Fibroblast of pulmonary artery (primary cell): ENCODE results near the gene HACD2.
A peak's percentile ranks its signal among the peaks of the same experiment; 100 is the strongest.

Source experiments
- DNase-seq: peaks from one replicate; pipeline ENCODE4 v3.0.0-alpha.2; 2010; ENCODE audit warnings: low read depth
- H3K4me3 ChIP-seq: replicated peaks from 2 replicates; pipeline ENCODE4 v1.5.1; 2011; ENCODE audit warnings: low read depth, mild to moderate bottlenecking, control low read depth, low read length, moderate library complexity
- CTCF ChIP-seq: IDR thresholded peaks from 2 replicates; pipeline ENCODE4 v1.5.1; 2011; ENCODE audit warnings: mild to moderate bottlenecking, control low read depth, low read length, inconsistent platforms; ENCODE audit errors: missing control alignments

The HACD2 gene

GRCh38 chr3:123559040-123559861 lies 25.6 kb downstream of the HACD2 start:
- no peak overlapping the region for H3K4me3 ChIP-seq
- peak; percentile 77 for TF ChIP-seq CTCF
- DNase-seq = peak; percentile 75

- DNase-seq = no peak
- no peak overlapping the region for H3K4me3 ChIP-seq
These were observed 31.3 kb downstream of the HACD2 start for GRCh38 chr3:123553536-123553935.

GRCh38 chr3:123552768-123553167 lies 32.1 kb downstream of the HACD2 start:
- TF ChIP-seq CTCF = no peak
- DNase-seq = no peak
- no peak overlapping the region for H3K4me3 ChIP-seq

More at GRCh38 chr3:123553536-123553935, 31.3 kb downstream of the HACD2 start:
- TF ChIP-seq CTCF = no peak

GRCh38 chr3:123552095-123552714 lies 32.6 kb downstream of the HACD2 start:
- TF ChIP-seq CTCF = peak; percentile 70
- DNase-seq = peak; percentile 35
- no peak overlapping the region for H3K4me3 ChIP-seq

GRCh38 chr3:123547881-123548519 lies 36.9 kb downstream of the HACD2 start:
- TF ChIP-seq CTCF = no peak
- DNase-seq = peak; percentile 24
- no peak overlapping the region for H3K4me3 ChIP-seq

GRCh38 chr3:123546133-123546755 lies 38.6 kb downstream of the HACD2 start:
- TF ChIP-seq CTCF = no peak
- H3K4me3 ChIP-seq = no peak overlapping the region
- peak; percentile 24 for DNase-seq
